ENCODE measurements around the gene FBXO45. TPM values are rescaled to one million over a fixed set of nuclear protein-coding genes. Genes with fewer than 3 reads are reported as not detected.
A peak's percentile ranks its signal among the peaks of the same experiment; 100 is the strongest.

The FBXO45 gene
- total and polyA plus RNA-seq, 12 donors = 1.5 to 8.1 (median 5.1) TPM

- Histone ChIP-seq H3K4me1 (replicated peaks in 1 of 2) (peaks cover 6 to 13% of the 10 kb centered on the region in 2 donors), H3K27ac (no peak overlapping the region)
Measured at GRCh38 chr3:196627918-196628231, 59.4 kb downstream of the FBXO45 start.

GRCh38 chr3:196629228-196629627 lies 60.8 kb downstream of the FBXO45 start:
- 80 to 89% (median 85%) methylated on average over 2 of the region's 2 CpGs for WGBS, 4 donors
- H3K4me1 ChIP-seq (replicated peaks in 1 of 2) = peaks cover 9 to 20% of the 10 kb centered on the region in 2 donors
- H3K36me3 ChIP-seq (replicated peaks in 1 of 2) = no peaks in the 10 kb centered on the region
- H3K9me3 ChIP-seq (replicated peaks in 1 of 3) = no peaks in the 10 kb centered on the region
- no peak for DNase-seq
- intact Hi-C loops (cut with DNase I) = no loop called here
- TF ChIP-seq CTCF (IDR thresholded peaks at IDR 0.05) (no peak), POLR2A (IDR thresholded peaks at IDR 0.05) (no peak)
- H3K27ac ChIP-seq = no peak overlapping the region
- H3K4me3 ChIP-seq = no peak overlapping the region
- no peaks in the 10 kb centered on the region for H3K27me3 ChIP-seq

More at GRCh38 chr3:196627918-196628231, 59.4 kb downstream of the FBXO45 start:
- DNase-seq = no peak
- H3K4me3 ChIP-seq = no peak overlapping the region
- intact Hi-C loops (cut with DNase I) = no loop called here
- 82 to 91% (median 89%) methylated on average over 7 to 8 of the region's 8 CpGs for WGBS, 4 donors
- no peaks in the 10 kb centered on the region for H3K9me3 ChIP-seq (replicated peaks in 1 of 3)
- H3K27me3 ChIP-seq = no peaks in the 10 kb centered on the region
- no peak for TF ChIP-seq POLR2A (IDR thresholded peaks at IDR 0.05)
- TF ChIP-seq CTCF (IDR thresholded peaks at IDR 0.05) = no peak
- H3K36me3 ChIP-seq (replicated peaks in 1 of 2) = no peaks in the 10 kb centered on the region

GRCh38 chr3:196631682-196632045 lies 63.2 kb downstream of the FBXO45 start:
- peaks cover 9 to 20% of the 10 kb centered on the region in 2 donors for H3K4me1 ChIP-seq (replicated peaks in 1 of 2)
- H3K4me3 ChIP-seq = peak overlapping the region in 2 of 4 donors; percentile 53 to 89
- DNase-seq = no peak
- intact Hi-C loops (cut with DNase I) = no loop called here
- no peaks in the 10 kb centered on the region for H3K9me3 ChIP-seq (replicated peaks in 1 of 3)
- 11 to 33% (median 16%) methylated on average over 5 of the region's 5 CpGs for WGBS, 4 donors
- no peaks in the 10 kb centered on the region for H3K36me3 ChIP-seq (replicated peaks in 1 of 2)
- no peak for TF ChIP-seq CTCF (IDR thresholded peaks at IDR 0.05)
- TF ChIP-seq POLR2A (IDR thresholded peaks at IDR 0.05) = no peak
- H3K27me3 ChIP-seq = no peaks in the 10 kb centered on the region
- peak overlapping the region in 4 of 5 donors; percentile 11 to 92 (median 71) for H3K27ac ChIP-seq

GRCh38 chr3:196632046-196632751 lies 63.7 kb downstream of the FBXO45 start:
- peak overlapping the region in 4 of 5 donors; percentile 11 to 92 (median 71) for H3K27ac ChIP-seq
- no peaks in the 10 kb centered on the region for H3K36me3 ChIP-seq (replicated peaks in 1 of 2)
- 1 to 4% (median 1%) methylated on average over 7 to 43 of the region's 43 CpGs for WGBS, 4 donors
- peaks cover 9 to 20% of the 10 kb centered on the region in 2 donors for H3K4me1 ChIP-seq (replicated peaks in 1 of 2)
- intact Hi-C loops (cut with DNase I) = no loop called here
- H3K9me3 ChIP-seq (replicated peaks in 1 of 3) = no peaks in the 10 kb centered on the region
- peak; percentile 67 to 88 (median 74) for DNase-seq
- H3K27me3 ChIP-seq = no peaks in the 10 kb centered on the region
- TF ChIP-seq POLR2A (IDR thresholded peaks at IDR 0.05) (peak in 1 of 2 donors; percentile 10), CTCF (IDR thresholded peaks at IDR 0.05) (peak in 2 of 6 experiments; percentile 8 to 18)
- peak overlapping the region in 3 of 4 donors; percentile 29 to 89 (median 53) for H3K4me3 ChIP-seq
